Panc1 (cell line): Measurements from ENCODE around the gene STAB1.

Experiments used
- CTCF ChIP-seq: fragments of 450-650 bp; IDR thresholded peaks from 2 replicates; pipeline ENCODE4 v1.5.1; 2017; ENCODE audit warnings: mild to moderate bottlenecking
- POLR2AphosphoS5 ChIP-seq: IDR thresholded peaks from 2 replicates; pipeline ENCODE4 v1.6.1; 2012; ENCODE audit warnings: mild to moderate bottlenecking, low read depth, low read length, moderate library complexity
- TF ChIP-seq, protein P1 (sequence below), 2 experiments: IDR thresholded peaks; 2 replicates each; pipeline ENCODE4 v1.6.1; 2011 to 2012; ENCODE audit warnings: low read depth in 2 of 2, control low read depth in 1 of 2, low read length in 1 of 2, mild to moderate bottlenecking in 1 of 2, moderate library complexity in 1 of 2; ENCODE audit not compliant: insufficient read depth in 1 of 2

GRCh38 chr3:52458031-52458760 is 36.9 kb upstream of the STAB1 start:
- TF ChIP-seq POLR2AphosphoS5 (no peak), CTCF (no peak)
- TF ChIP-seq, protein P1, sequence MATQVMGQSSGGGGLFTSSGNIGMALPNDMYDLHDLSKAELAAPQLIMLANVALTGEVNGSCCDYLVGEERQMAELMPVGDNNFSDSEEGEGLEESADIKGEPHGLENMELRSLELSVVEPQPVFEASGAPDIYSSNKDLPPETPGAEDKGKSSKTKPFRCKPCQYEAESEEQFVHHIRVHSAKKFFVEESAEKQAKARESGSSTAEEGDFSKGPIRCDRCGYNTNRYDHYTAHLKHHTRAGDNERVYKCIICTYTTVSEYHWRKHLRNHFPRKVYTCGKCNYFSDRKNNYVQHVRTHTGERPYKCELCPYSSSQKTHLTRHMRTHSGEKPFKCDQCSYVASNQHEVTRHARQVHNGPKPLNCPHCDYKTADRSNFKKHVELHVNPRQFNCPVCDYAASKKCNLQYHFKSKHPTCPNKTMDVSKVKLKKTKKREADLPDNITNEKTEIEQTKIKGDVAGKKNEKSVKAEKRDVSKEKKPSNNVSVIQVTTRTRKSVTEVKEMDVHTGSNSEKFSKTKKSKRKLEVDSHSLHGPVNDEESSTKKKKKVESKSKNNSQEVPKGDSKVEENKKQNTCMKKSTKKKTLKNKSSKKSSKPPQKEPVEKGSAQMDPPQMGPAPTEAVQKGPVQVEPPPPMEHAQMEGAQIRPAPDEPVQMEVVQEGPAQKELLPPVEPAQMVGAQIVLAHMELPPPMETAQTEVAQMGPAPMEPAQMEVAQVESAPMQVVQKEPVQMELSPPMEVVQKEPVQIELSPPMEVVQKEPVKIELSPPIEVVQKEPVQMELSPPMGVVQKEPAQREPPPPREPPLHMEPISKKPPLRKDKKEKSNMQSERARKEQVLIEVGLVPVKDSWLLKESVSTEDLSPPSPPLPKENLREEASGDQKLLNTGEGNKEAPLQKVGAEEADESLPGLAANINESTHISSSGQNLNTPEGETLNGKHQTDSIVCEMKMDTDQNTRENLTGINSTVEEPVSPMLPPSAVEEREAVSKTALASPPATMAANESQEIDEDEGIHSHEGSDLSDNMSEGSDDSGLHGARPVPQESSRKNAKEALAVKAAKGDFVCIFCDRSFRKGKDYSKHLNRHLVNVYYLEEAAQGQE (IDR thresholded peaks at IDR 0.05; ENCODE audit: insufficient read depth in 1 of 2, low read depth in 2 of 2, low read length in 1 of 2): no peak
